ENCODE data around the gene LANCL3. TPM values are rescaled to one million over a fixed set of nuclear protein-coding genes. Genes with fewer than 3 reads are reported as not detected.

Gene LANCL3
- polyA plus RNA-seq, 2 of the 4 experiments (the other 2 are of a cell fraction): not detected

DNA sequence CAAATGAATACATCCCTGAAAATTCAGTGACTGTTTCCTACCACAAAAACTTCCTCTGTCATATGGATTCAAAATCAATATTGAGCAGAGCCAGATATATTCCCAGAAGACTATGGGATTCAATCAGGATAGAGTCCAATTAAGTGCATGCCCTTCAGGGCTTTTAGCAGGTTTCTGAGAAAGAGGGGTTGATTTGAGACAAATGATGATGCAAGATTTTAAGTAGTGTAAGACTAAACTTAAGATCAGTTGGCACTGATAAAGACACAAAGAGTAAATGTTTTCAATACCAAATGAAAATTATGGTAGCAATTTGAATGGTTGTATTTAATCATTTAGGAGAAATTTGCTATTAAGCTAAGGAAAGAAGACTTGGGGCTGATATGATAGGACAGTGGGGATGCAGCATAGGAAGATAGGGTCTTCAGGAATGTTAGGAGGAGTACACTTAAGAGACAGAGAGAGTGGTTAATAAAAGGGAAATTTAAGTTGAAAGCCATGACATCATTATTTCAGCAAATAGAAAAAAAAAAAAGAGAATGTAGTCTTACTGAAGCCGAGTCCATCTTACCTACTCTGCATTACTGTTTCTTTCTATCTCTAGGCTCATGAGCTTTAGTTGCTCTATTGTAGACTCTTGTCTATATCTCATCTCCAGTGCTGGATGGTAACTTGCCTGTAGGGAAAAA is 82.1 kb downstream of the LANCL3 start:
- TF ChIP-seq, protein P1, sequence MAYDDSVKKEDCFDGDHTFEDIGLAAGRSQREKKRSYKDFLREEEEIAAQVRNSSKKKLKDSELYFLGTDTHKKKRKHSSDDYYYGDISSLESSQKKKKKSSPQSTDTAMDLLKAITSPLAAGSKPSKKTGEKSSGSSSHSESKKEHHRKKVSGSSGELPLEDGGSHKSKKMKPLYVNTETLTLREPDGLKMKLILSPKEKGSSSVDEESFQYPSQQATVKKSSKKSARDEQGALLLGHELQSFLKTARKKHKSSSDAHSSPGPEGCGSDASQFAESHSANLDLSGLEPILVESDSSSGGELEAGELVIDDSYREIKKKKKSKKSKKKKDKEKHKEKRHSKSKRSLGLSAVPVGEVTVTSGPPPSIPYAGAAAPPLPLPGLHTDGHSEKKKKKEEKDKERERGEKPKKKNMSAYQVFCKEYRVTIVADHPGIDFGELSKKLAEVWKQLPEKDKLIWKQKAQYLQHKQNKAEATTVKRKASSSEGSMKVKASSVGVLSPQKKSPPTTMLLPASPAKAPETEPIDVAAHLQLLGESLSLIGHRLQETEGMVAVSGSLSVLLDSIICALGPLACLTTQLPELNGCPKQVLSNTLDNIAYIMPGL (CRISPR knock-in tag; IDR thresholded peaks at IDR 0.05; ENCODE audit: borderline replicate concordance): no peak
- TF ChIP-seq NPAS2 (CRISPR knock-in tag; IDR thresholded peaks at IDR 0.05; ENCODE audit: borderline replicate concordance) (no peak), RNF2 (IDR thresholded peaks at IDR 0.05; ENCODE audit: borderline replicate concordance, low read depth) (no peak), MAFK (IDR thresholded peaks at IDR 0.05; ENCODE audit: partially characterized antibody) (no peak), POLR2AphosphoS2 (conservative IDR thresholded peaks at IDR 0.05; ENCODE audit: low read length) (no peak), EP300 (IDR thresholded peaks at IDR 0.05) (no peak), RFX5 (IDR thresholded peaks at IDR 0.05) (no peak), MAZ (IDR thresholded peaks at IDR 0.05; ENCODE audit: borderline replicate concordance, low read depth, low read length) (no peak), ESRRA (IDR thresholded peaks at IDR 0.05; ENCODE audit: borderline replicate concordance, low read length) (no peak), RARB (CRISPR knock-in tag; IDR thresholded peaks at IDR 0.05) (no peak), SREBF2 (IDR thresholded peaks at IDR 0.05) (no peak)
- TF ChIP-seq, protein P2, sequence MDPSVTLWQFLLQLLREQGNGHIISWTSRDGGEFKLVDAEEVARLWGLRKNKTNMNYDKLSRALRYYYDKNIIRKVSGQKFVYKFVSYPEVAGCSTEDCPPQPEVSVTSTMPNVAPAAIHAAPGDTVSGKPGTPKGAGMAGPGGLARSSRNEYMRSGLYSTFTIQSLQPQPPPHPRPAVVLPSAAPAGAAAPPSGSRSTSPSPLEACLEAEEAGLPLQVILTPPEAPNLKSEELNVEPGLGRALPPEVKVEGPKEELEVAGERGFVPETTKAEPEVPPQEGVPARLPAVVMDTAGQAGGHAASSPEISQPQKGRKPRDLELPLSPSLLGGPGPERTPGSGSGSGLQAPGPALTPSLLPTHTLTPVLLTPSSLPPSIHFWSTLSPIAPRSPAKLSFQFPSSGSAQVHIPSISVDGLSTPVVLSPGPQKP (IDR thresholded peaks at IDR 0.05; ENCODE audit: low read depth, low read length): no peak
- TF ChIP-seq, protein P3, sequence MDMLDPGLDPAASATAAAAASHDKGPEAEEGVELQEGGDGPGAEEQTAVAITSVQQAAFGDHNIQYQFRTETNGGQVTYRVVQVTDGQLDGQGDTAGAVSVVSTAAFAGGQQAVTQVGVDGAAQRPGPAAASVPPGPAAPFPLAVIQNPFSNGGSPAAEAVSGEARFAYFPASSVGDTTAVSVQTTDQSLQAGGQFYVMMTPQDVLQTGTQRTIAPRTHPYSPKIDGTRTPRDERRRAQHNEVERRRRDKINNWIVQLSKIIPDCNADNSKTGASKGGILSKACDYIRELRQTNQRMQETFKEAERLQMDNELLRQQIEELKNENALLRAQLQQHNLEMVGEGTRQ (IDR thresholded peaks at IDR 0.05): no peak
- TF ChIP-seq, protein P4, sequence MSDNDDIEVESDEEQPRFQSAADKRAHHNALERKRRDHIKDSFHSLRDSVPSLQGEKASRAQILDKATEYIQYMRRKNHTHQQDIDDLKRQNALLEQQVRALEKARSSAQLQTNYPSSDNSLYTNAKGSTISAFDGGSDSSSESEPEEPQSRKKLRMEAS (IDR thresholded peaks at IDR 0.05): no peak
- TF ChIP-seq, protein P5, sequence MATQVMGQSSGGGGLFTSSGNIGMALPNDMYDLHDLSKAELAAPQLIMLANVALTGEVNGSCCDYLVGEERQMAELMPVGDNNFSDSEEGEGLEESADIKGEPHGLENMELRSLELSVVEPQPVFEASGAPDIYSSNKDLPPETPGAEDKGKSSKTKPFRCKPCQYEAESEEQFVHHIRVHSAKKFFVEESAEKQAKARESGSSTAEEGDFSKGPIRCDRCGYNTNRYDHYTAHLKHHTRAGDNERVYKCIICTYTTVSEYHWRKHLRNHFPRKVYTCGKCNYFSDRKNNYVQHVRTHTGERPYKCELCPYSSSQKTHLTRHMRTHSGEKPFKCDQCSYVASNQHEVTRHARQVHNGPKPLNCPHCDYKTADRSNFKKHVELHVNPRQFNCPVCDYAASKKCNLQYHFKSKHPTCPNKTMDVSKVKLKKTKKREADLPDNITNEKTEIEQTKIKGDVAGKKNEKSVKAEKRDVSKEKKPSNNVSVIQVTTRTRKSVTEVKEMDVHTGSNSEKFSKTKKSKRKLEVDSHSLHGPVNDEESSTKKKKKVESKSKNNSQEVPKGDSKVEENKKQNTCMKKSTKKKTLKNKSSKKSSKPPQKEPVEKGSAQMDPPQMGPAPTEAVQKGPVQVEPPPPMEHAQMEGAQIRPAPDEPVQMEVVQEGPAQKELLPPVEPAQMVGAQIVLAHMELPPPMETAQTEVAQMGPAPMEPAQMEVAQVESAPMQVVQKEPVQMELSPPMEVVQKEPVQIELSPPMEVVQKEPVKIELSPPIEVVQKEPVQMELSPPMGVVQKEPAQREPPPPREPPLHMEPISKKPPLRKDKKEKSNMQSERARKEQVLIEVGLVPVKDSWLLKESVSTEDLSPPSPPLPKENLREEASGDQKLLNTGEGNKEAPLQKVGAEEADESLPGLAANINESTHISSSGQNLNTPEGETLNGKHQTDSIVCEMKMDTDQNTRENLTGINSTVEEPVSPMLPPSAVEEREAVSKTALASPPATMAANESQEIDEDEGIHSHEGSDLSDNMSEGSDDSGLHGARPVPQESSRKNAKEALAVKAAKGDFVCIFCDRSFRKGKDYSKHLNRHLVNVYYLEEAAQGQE (IDR thresholded peaks at IDR 0.05): no peak
- Histone ChIP-seq H3K9me3 (no peaks in the 10 kb centered on the region), H3K4me1 (no peaks in the 10 kb centered on the region), H3K4me3 (no peak overlapping the region), H3K27ac (no peak overlapping the region), H3K4me2 (no peak overlapping the region)
- no peak for ATAC-seq
- FAIRE-seq: peak; percentile 23
- ChIA-PET CTCF (no interaction called here), POLR2A (no interaction called here)
- WGBS (ENCODE audit: missing lambda C conversion rate): 9% methylated on average over 1 of the region's 1 CpG
- no peak for DNase-seq (ENCODE audit: low read depth in 1 of 2, low spot score in 1 of 2)

DNA sequence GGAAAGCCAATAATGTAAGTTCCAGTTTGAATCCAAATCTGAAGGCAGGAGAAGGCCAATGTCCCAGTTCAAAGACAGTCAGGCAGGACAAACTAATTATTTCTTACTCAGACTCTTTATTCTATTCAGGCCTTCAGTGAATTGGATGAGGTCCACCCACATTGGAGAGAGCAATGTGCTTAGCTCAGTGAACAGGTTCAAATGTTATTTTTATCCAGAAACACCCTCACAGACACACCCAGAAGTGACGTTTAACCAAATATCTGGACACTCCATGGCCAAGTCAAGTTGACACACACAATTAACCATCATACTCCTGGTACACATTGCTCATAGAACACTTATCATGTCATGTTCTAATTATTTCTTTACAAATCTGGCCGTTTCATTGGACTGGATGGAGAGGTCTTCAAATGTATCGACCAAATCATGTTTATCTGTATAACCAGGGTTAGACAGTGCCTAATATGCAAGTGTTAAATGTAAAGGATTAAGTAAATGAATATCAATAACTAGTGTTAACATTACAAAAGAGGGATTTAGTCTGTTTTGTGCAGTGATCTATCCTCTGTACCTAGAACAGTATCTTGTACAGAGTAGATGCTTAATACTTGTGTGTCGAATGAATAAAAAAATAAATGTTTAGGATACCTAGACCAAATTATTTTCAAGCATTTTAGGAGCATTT is 87.0 kb downstream of the LANCL3 start:
- CTCF ChIA-PET: interaction anchor here (0.9 kb wide), 1 partner anchor 22 kb away, joined by 3 read pairs; no protein-coding TSS in a partner anchor
- DNase-seq (ENCODE audit: low read depth in 1 of 2, low spot score in 1 of 2) (no peak), ATAC-seq (no peak), FAIRE-seq (peak; percentile 80)
- H3K27ac ChIP-seq: no peak overlapping the region
- POLR2A ChIA-PET: no interaction called here
- no peaks in the 10 kb centered on the region for H3K9me3 ChIP-seq
- H3K4me1 ChIP-seq: no peaks in the 10 kb centered on the region
- H3K4me2 ChIP-seq: no peak overlapping the region
- 24% methylated on average over 4 of the region's 4 CpGs for WGBS (ENCODE audit: missing lambda C conversion rate)
- no peak overlapping the region for H3K4me3 ChIP-seq
- TF ChIP-seq ZSCAN20 (CRISPR knock-in tag; IDR thresholded peaks at IDR 0.05) (no peak), FOSB (CRISPR knock-in tag; IDR thresholded peaks at IDR 0.05) (no peak), RFX5 (IDR thresholded peaks at IDR 0.05) (no peak), ESRRA (IDR thresholded peaks at IDR 0.05; ENCODE audit: borderline replicate concordance, low read length) (no peak), HOXB13 (CRISPR knock-in tag; IDR thresholded peaks at IDR 0.05; ENCODE audit: low read depth) (no peak), POLR2AphosphoS2 (conservative IDR thresholded peaks at IDR 0.05; ENCODE audit: low read length) (no peak), MYC (IDR thresholded peaks at IDR 0.05; ENCODE audit: borderline replicate concordance, low read length) (no peak), ZFP36 (IDR thresholded peaks at IDR 0.05; ENCODE audit: borderline replicate concordance, partially characterized antibody) (no peak), PHF8 (IDR thresholded peaks at IDR 0.05; ENCODE audit: borderline replicate concordance, low read depth) (no peak), TP53 (CRISPR knock-in tag; IDR thresholded peaks at IDR 0.05) (no peak), RCOR1 (IDR thresholded peaks at IDR 0.05; ENCODE audit: low read depth, low read length) (no peak), TFCP2L1 (CRISPR knock-in tag; IDR thresholded peaks at IDR 0.05) (no peak), EHF (CRISPR knock-in tag; IDR thresholded peaks at IDR 0.05) (no peak), HOXA7 (CRISPR knock-in tag; IDR thresholded peaks at IDR 0.05) (no peak), BHLHE40 (IDR thresholded peaks at IDR 0.05; ENCODE audit: low read depth, low read length) (no peak), MAFK (IDR thresholded peaks at IDR 0.05; ENCODE audit: partially characterized antibody) (no peak)
- TF ChIP-seq, protein P6, sequence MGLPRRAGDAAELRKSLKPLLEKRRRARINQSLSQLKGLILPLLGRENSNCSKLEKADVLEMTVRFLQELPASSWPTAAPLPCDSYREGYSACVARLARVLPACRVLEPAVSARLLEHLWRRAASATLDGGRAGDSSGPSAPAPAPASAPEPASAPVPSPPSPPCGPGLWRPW (IDR thresholded peaks at IDR 0.05): no peak
